Measurements from ENCODE around the gene PDZD2.

GRCh38 chr5:31725996-31726395, 87.1 kb downstream of the PDZD2 start:
- TF ChIP-seq CTCF (conservative IDR thresholded peaks at IDR 0.05; ENCODE audit: low read depth in 2 of 2) = no peak
- no peak for TF ChIP-seq EZH2phosphoT487 (IDR thresholded peaks at IDR 0.05; ENCODE audit: unreplicated experiment)
- no peak for TF ChIP-seq JUNB (IDR thresholded peaks at IDR 0.05; ENCODE audit: unreplicated experiment)
- TF ChIP-seq CREB1 (CRISPR knock-in tag; IDR thresholded peaks at IDR 0.05; ENCODE audit: low read depth) = no peak
- TF ChIP-seq POLR2AphosphoS5 (IDR thresholded peaks at IDR 0.05; ENCODE audit: low read depth) = no peak

All from GM23338 (cell line).